NCI-H128 (cell line): ENCODE results near the gene MYMK.

Source experiments
- DNase-seq: peaks from one replicate; lab custom pipeline; 2025; ENCODE audit not compliant: unreplicated experiment; lab: John Stamatoyannopoulos, UW

Gene MYMK

GRCh38 chr9:133488686-133489252 is 36.0 kb downstream of the MYMK start:
- DNase-seq = no peak

- DNase-seq = no peak
Observed at GRCh38 chr9:133487331-133487725, 37.4 kb downstream of the MYMK start.

GRCh38 chr9:133485531-133486260 is 39.1 kb downstream of the MYMK start:
- DNase-seq = no peak

- no peak for DNase-seq
Observed at GRCh38 chr9:133484671-133485437, 39.9 kb downstream of the MYMK start.

- DNase-seq = no peak
Observed at GRCh38 chr9:133483611-133484010, 41.1 kb downstream of the MYMK start.

- peak; percentile 63 for DNase-seq
Observed at GRCh38 chr9:133478851-133479711, 45.7 kb downstream of the MYMK start, which contains the start of gene SLC2A6. SLC2A6 (minus strand) TSS chr9:133479099; CDS start chr9:133479059, 40 bp downstream.

GRCh38 chr9:133477992-133478850 is 46.5 kb downstream of the MYMK start:
- no peak for DNase-seq

GRCh38 chr9:133477461-133477860 is 47.3 kb downstream of the MYMK start:
- no peak for DNase-seq

- DNase-seq = no peak
Observed at GRCh38 chr9:133476941-133477340, 47.8 kb downstream of the MYMK start.

GRCh38 chr9:133476036-133476931 is 48.5 kb downstream of the MYMK start:
- no peak for DNase-seq

- no peak for DNase-seq
Observed at GRCh38 chr9:133475292-133476012, 49.3 kb downstream of the MYMK start.

GRCh38 chr9:133474853-133475252 is 49.9 kb downstream of the MYMK start:
- no peak for DNase-seq

GRCh38 chr9:133474215-133474614 is 50.5 kb downstream of the MYMK start:
- no peak for DNase-seq

- DNase-seq = no peak
Observed at GRCh38 chr9:133473743-133474142, 51.0 kb downstream of the MYMK start.

- no peak for DNase-seq
Observed at GRCh38 chr9:133472753-133473378, 51.9 kb downstream of the MYMK start.

GRCh38 chr9:133472277-133472645 is 52.5 kb downstream of the MYMK start:
- no peak for DNase-seq

- no peak for DNase-seq
Observed at GRCh38 chr9:133471551-133472276, 53.0 kb downstream of the MYMK start.
